ENCODE data around the gene FCGR1A. TPM values are rescaled to one million over a fixed set of nuclear protein-coding genes. Genes with fewer than 3 reads are reported as not detected.
"Not testable (repeated sequence)": the region's sequence is repeated elsewhere in the genome, so short reads cannot be mapped to it uniquely, and the experiment has no call there.

The FCGR1A gene
- total RNA-seq (not detected in 2 replicates), polyA plus RNA-seq (0.10 TPM in 1 of 2 replicates, not detected in the other), polyA minus RNA-seq (0.34 and 0.50 TPM in 2 replicates)
- total RNA-seq (2013), result 0.51 TPM

- H3K79me2 ChIP-seq (ENCODE audit: control insufficient read depth, insufficient read depth, low read length); CTCF ChIA-PET; H3K27ac Mint-ChIP-seq; H3K9ac ChIP-seq (ENCODE audit: low read length); H3K27ac ChIP-seq (ENCODE audit: low read length in 2 of 2); POLR2A ChIA-PET; H3K4me1 ChIP-seq (ENCODE audit: control insufficient read depth in 2 of 2, insufficient read depth in 2 of 2, low read length in 2 of 2); H3K9me3 ChIP-seq (ENCODE audit: control extremely low read depth in 1 of 3, control insufficient read depth in 2 of 3, insufficient read depth in 1 of 3, low read length in 2 of 3); H3K4me3 Mint-ChIP-seq; H3K4me1 Mint-ChIP-seq; H3K4me2 ChIP-seq (replicated peaks; ENCODE audit: low read depth, low read length, poor library complexity, severe bottlenecking); ATAC-seq (ENCODE audit: low read depth); H2AFZ ChIP-seq (ENCODE audit: insufficient read depth, low read depth, low read length, poor library complexity, severe bottlenecking); H4K20me1 ChIP-seq (ENCODE audit: control insufficient read depth, insufficient read depth, low read length, poor library complexity, severe bottlenecking); H3K27me3 Mint-ChIP-seq; H3K9me3 Mint-ChIP-seq (ENCODE audit: insufficient read depth); H3K27me3 ChIP-seq (replicated peaks in 1 of 4; ENCODE audit: control extremely low read depth in 1 of 4, control insufficient read depth in 3 of 4, insufficient read depth in 4 of 4, low read length in 3 of 4); DNase-seq; H3K36me3 ChIP-seq (replicated peaks in 1 of 2; ENCODE audit: control extremely low read depth in 1 of 2, control insufficient read depth in 1 of 2, extremely low read depth in 1 of 2, insufficient read depth in 2 of 2, low read length in 1 of 2); H3K4me3 ChIP-seq (ENCODE audit: control extremely low read depth in 1 of 5, extremely low read depth in 1 of 5, insufficient read depth in 1 of 5, low read depth in 2 of 5, low read length in 4 of 5); intact Hi-C loops (cut with micrococcal nuclease): not testable (repeated sequence)
- no CpG with 5 or more reads among the region's 2 CpGs for WGBS (ENCODE audit: insufficient coverage)
These were observed at the start of gene FCGR1A for GRCh38 chr1:149782600-149782999. TSS of gene FCGR1A (plus strand) at chr1:149782694. CDS start at chr1:149782744, 50 bp downstream.

- H3K4me1 Mint-ChIP-seq; H3K27ac Mint-ChIP-seq; H3K9ac ChIP-seq (ENCODE audit: low read length); H3K4me3 ChIP-seq (ENCODE audit: control extremely low read depth in 1 of 5, extremely low read depth in 1 of 5, insufficient read depth in 1 of 5, low read depth in 2 of 5, low read length in 4 of 5); H3K27me3 ChIP-seq (replicated peaks in 1 of 4; ENCODE audit: control extremely low read depth in 1 of 4, control insufficient read depth in 3 of 4, insufficient read depth in 4 of 4, low read length in 3 of 4); H2AFZ ChIP-seq (ENCODE audit: insufficient read depth, low read depth, low read length, poor library complexity, severe bottlenecking); ATAC-seq (ENCODE audit: low read depth); H3K36me3 ChIP-seq (replicated peaks in 1 of 2; ENCODE audit: control extremely low read depth in 1 of 2, control insufficient read depth in 1 of 2, extremely low read depth in 1 of 2, insufficient read depth in 2 of 2, low read length in 1 of 2); intact Hi-C loops (cut with micrococcal nuclease); POLR2A ChIA-PET; H4K20me1 ChIP-seq (ENCODE audit: control insufficient read depth, insufficient read depth, low read length, poor library complexity, severe bottlenecking); H3K4me3 Mint-ChIP-seq; CTCF ChIA-PET; DNase-seq; H3K27me3 Mint-ChIP-seq; H3K9me3 ChIP-seq (ENCODE audit: control extremely low read depth in 1 of 3, control insufficient read depth in 2 of 3, insufficient read depth in 1 of 3, low read length in 2 of 3); H3K27ac ChIP-seq (ENCODE audit: low read length in 2 of 2); H3K4me1 ChIP-seq (ENCODE audit: control insufficient read depth in 2 of 2, insufficient read depth in 2 of 2, low read length in 2 of 2); H3K4me2 ChIP-seq (replicated peaks; ENCODE audit: low read depth, low read length, poor library complexity, severe bottlenecking); H3K9me3 Mint-ChIP-seq (ENCODE audit: insufficient read depth); H3K79me2 ChIP-seq (ENCODE audit: control insufficient read depth, insufficient read depth, low read length): not testable (repeated sequence)
- no CpG with 5 or more reads among the region's 2 CpGs for WGBS (ENCODE audit: insufficient coverage)
These were observed 49.7 kb upstream of the FCGR1A start for GRCh38 chr1:149732781-149733180.

- H3K4me1 ChIP-seq (ENCODE audit: control insufficient read depth in 2 of 2, insufficient read depth in 2 of 2, low read length in 2 of 2); H3K27me3 Mint-ChIP-seq; intact Hi-C loops (cut with micrococcal nuclease); H3K4me3 ChIP-seq (ENCODE audit: control extremely low read depth in 1 of 5, extremely low read depth in 1 of 5, insufficient read depth in 1 of 5, low read depth in 2 of 5, low read length in 4 of 5); DNase-seq; H3K9me3 ChIP-seq (ENCODE audit: control extremely low read depth in 1 of 3, control insufficient read depth in 2 of 3, insufficient read depth in 1 of 3, low read length in 2 of 3); H3K79me2 ChIP-seq (ENCODE audit: control insufficient read depth, insufficient read depth, low read length); H3K36me3 ChIP-seq (replicated peaks in 1 of 2; ENCODE audit: control extremely low read depth in 1 of 2, control insufficient read depth in 1 of 2, extremely low read depth in 1 of 2, insufficient read depth in 2 of 2, low read length in 1 of 2); H3K4me1 Mint-ChIP-seq; H3K27ac ChIP-seq (ENCODE audit: low read length in 2 of 2); H3K9me3 Mint-ChIP-seq (ENCODE audit: insufficient read depth); CTCF ChIA-PET; H3K9ac ChIP-seq (ENCODE audit: low read length); H3K27ac Mint-ChIP-seq; H2AFZ ChIP-seq (ENCODE audit: insufficient read depth, low read depth, low read length, poor library complexity, severe bottlenecking); H3K4me3 Mint-ChIP-seq; H3K27me3 ChIP-seq (replicated peaks in 1 of 4; ENCODE audit: control extremely low read depth in 1 of 4, control insufficient read depth in 3 of 4, insufficient read depth in 4 of 4, low read length in 3 of 4); POLR2A ChIA-PET; H4K20me1 ChIP-seq (ENCODE audit: control insufficient read depth, insufficient read depth, low read length, poor library complexity, severe bottlenecking); H3K4me2 ChIP-seq (replicated peaks; ENCODE audit: low read depth, low read length, poor library complexity, severe bottlenecking); ATAC-seq (ENCODE audit: low read depth): not testable (repeated sequence)
- no CpG with 5 or more reads among the region's 1 CpG for WGBS (ENCODE audit: insufficient coverage)
These were observed 47.8 kb upstream of the FCGR1A start for GRCh38 chr1:149734692-149735091.

GRCh38 chr1:149740148-149740581 is 42.3 kb upstream of the FCGR1A start:
- H3K9me3 ChIP-seq (ENCODE audit: control extremely low read depth in 1 of 3, control insufficient read depth in 2 of 3, insufficient read depth in 1 of 3, low read length in 2 of 3); intact Hi-C loops (cut with micrococcal nuclease); CTCF ChIA-PET; H3K9me3 Mint-ChIP-seq (ENCODE audit: insufficient read depth); ATAC-seq (ENCODE audit: low read depth); H3K4me1 Mint-ChIP-seq; H3K27me3 Mint-ChIP-seq; H3K27ac ChIP-seq (ENCODE audit: low read length in 2 of 2); H3K4me3 Mint-ChIP-seq; H3K9ac ChIP-seq (ENCODE audit: low read length); POLR2A ChIA-PET; H3K27ac Mint-ChIP-seq; H3K4me1 ChIP-seq (ENCODE audit: control insufficient read depth in 2 of 2, insufficient read depth in 2 of 2, low read length in 2 of 2); H3K4me2 ChIP-seq (replicated peaks; ENCODE audit: low read depth, low read length, poor library complexity, severe bottlenecking); H4K20me1 ChIP-seq (ENCODE audit: control insufficient read depth, insufficient read depth, low read length, poor library complexity, severe bottlenecking); H3K27me3 ChIP-seq (replicated peaks in 1 of 4; ENCODE audit: control extremely low read depth in 1 of 4, control insufficient read depth in 3 of 4, insufficient read depth in 4 of 4, low read length in 3 of 4); H3K36me3 ChIP-seq (replicated peaks in 1 of 2; ENCODE audit: control extremely low read depth in 1 of 2, control insufficient read depth in 1 of 2, extremely low read depth in 1 of 2, insufficient read depth in 2 of 2, low read length in 1 of 2); H3K79me2 ChIP-seq (ENCODE audit: control insufficient read depth, insufficient read depth, low read length): not testable (repeated sequence)
- H3K4me3 ChIP-seq (ENCODE audit: control extremely low read depth in 1 of 5, extremely low read depth in 1 of 5, insufficient read depth in 1 of 5, low read depth in 2 of 5, low read length in 4 of 5), result peak overlapping the region in 1 of 5 experiments; percentile 31
- H2AFZ ChIP-seq (ENCODE audit: insufficient read depth, low read depth, low read length, poor library complexity, severe bottlenecking), result peak overlapping the region; percentile 42
- peak; percentile 34 for DNase-seq
- WGBS (ENCODE audit: insufficient coverage), result no CpG with 5 or more reads among the region's 26 CpGs

Measured in B cell (primary cell).